Mesenchymal stem cell (in vitro differentiated cells and primary cell): ENCODE measurements around the gene PLCL1.

Experiments
- DNase-seq: peaks from one replicate; pipeline ENCODE4 v3.0.0-alpha.2; 2013
- H2AFZ ChIP-seq: one replicate; pipeline ENCODE4 v1.6.1; 2013; ENCODE audit warnings: low read depth, mild to moderate bottlenecking, control low read depth, inconsistent platforms, low read length, moderate library complexity
- H2AK5ac ChIP-seq: 2 replicates; pipeline ENCODE4 v1.6.1; 2013; ENCODE audit warnings: low read length, moderate library complexity, mild to moderate bottlenecking, inconsistent platforms; ENCODE audit not compliant: severe bottlenecking
- H2BK120ac ChIP-seq: one replicate; pipeline ENCODE4 v1.6.1; 2013; ENCODE audit warnings: low read depth, mild to moderate bottlenecking, inconsistent platforms, low read length, moderate library complexity
- H2BK12ac ChIP-seq, 2 experiments: one replicate each; pipeline ENCODE4 v1.6.1; 2013; ENCODE audit warnings: inconsistent platforms in 2 of 2, low read length in 2 of 2, mild to moderate bottlenecking in 2 of 2, moderate library complexity in 2 of 2, control low read depth in 1 of 2
- H2BK15ac ChIP-seq: one replicate; pipeline ENCODE4 v1.6.1; 2013; ENCODE audit warnings: mild to moderate bottlenecking, low read depth, inconsistent platforms; ENCODE audit not compliant: poor library complexity, severe bottlenecking
- H2BK5ac ChIP-seq: 2 replicates; pipeline ENCODE4 v1.6.1; 2013; ENCODE audit warnings: low read depth, mild to moderate bottlenecking, low read length, control low read depth, inconsistent platforms; ENCODE audit not compliant: poor library complexity, severe bottlenecking
- H3K14ac ChIP-seq, 2 experiments: one replicate each; pipeline ENCODE4 v1.6.1; 2013; ENCODE audit warnings: inconsistent platforms in 2 of 2, low read length in 2 of 2, control low read depth in 1 of 2, mild to moderate bottlenecking in 1 of 2, moderate library complexity in 1 of 2
- H3K18ac ChIP-seq, 2 experiments: one replicate each; pipeline ENCODE4 v1.6.1; 2013; ENCODE audit warnings: inconsistent platforms in 2 of 2, low read length in 2 of 2, control low read depth in 1 of 2, low read depth in 1 of 2, mild to moderate bottlenecking in 1 of 2
- H3K23ac ChIP-seq, 2 experiments: one replicate each; pipeline ENCODE4 v1.6.1; 2013; ENCODE audit warnings: inconsistent platforms in 2 of 2, low read length in 2 of 2, mild to moderate bottlenecking in 2 of 2, moderate library complexity in 2 of 2, control low read depth in 1 of 2
- H3K27ac ChIP-seq: 2 replicates; pipeline ENCODE4 v1.5.1; 2013; ENCODE audit warnings: mild to moderate bottlenecking, moderate library complexity, low read length, control low read depth, inconsistent platforms; ENCODE audit not compliant: poor library complexity, severe bottlenecking
- H3K27me3 ChIP-seq, 2 experiments: 2 replicates each; pipeline versions ENCODE4 v1.6.1 to v1.7.0; 2013; ENCODE audit warnings: low read length in 2 of 2, mild to moderate bottlenecking in 2 of 2, moderate library complexity in 2 of 2, control low read depth in 1 of 2, inconsistent platforms in 1 of 2; ENCODE audit not compliant: control insufficient read depth in 1 of 2, insufficient read depth in 1 of 2
- H3K36me3 ChIP-seq, 2 experiments: 2 replicates each; pipeline versions ENCODE4 v1.6.1 to v1.7.0; 2013; ENCODE audit warnings: low read length in 2 of 2, control low read depth in 1 of 2, inconsistent platforms in 1 of 2, low read depth in 1 of 2, mild to moderate bottlenecking in 1 of 2; ENCODE audit not compliant: insufficient read depth in 2 of 2, control insufficient read depth in 1 of 2
- H3K4ac ChIP-seq, 2 experiments: one replicate each; pipeline ENCODE4 v1.6.1; 2013; ENCODE audit warnings: inconsistent platforms in 2 of 2, low read length in 2 of 2, mild to moderate bottlenecking in 2 of 2, moderate library complexity in 2 of 2, control low read depth in 1 of 2, low read depth in 1 of 2
- H3K4me1 ChIP-seq: 2 replicates; pipeline ENCODE4 v1.6.1; 2013; ENCODE audit warnings: low read depth, low read length, control low read depth; ENCODE audit not compliant: control insufficient read depth, insufficient read depth
- H3K4me2 ChIP-seq: 2 replicates; pipeline ENCODE4 v1.6.1; 2013; ENCODE audit warnings: low read length, mild to moderate bottlenecking, inconsistent platforms; ENCODE audit not compliant: poor library complexity, severe bottlenecking
- H3K4me3 ChIP-seq, 2 experiments: 2 replicates each; pipeline versions ENCODE4 v1.5.1 to v1.7.0; 2013; ENCODE audit warnings: low read length in 2 of 2, mild to moderate bottlenecking in 2 of 2, control low read depth in 1 of 2, low read depth in 1 of 2; ENCODE audit not compliant: insufficient read depth in 1 of 2
- H3K79me1 ChIP-seq: replicated peaks from 2 replicates; pipeline ENCODE4 v1.6.1; 2013; ENCODE audit warnings: mild to moderate bottlenecking, control low read depth, low read length, inconsistent platforms; ENCODE audit not compliant: poor library complexity, severe bottlenecking
- H3K9ac ChIP-seq: 2 replicates; pipeline ENCODE4 v1.7.0; 2013; ENCODE audit warnings: mild to moderate bottlenecking, low read length, moderate library complexity
- H3K9me3 ChIP-seq: 2 replicates; pipeline ENCODE4 v1.7.0; 2013; ENCODE audit warnings: mild to moderate bottlenecking, low read length; ENCODE audit not compliant: control insufficient read depth
- H4K8ac ChIP-seq: one replicate; pipeline ENCODE4 v1.6.1; 2013; ENCODE audit warnings: inconsistent platforms, mild to moderate bottlenecking, low read length, moderate library complexity
- H4K91ac ChIP-seq: one replicate; pipeline ENCODE4 v1.6.1; 2013; ENCODE audit warnings: mild to moderate bottlenecking, low read length, inconsistent platforms
- WGBS: methylation state at CpG from one replicate; pipeline ENCODE4 v1.1.7; 2013; ENCODE audit warnings: mixed read lengths; 5-methylcytosine and 5-hydroxymethylcytosine counted together

The PLCL1 gene

DNA sequence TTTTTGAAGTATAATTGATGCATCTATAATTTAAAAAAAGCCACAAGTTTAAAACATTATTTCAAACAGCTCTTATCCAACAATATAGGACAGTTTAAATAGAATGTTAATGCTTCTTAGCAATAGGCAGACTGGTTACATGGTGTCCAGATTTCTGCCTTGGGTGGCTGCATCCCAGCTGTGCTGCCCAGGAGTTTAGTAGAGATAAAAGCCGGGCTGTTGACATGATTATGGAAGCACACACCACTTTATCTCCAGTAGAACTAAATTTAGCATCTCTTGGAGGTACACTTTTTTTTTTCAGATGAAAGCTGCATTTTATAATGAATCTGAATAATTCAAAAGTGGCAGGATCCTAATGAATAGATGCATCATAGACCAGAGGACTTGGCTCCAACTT is 309.7 kb downstream of the PLCL1 start:
- no CpG with 5 or more reads among the region's 1 CpG for WGBS
- H3K4me3 ChIP-seq = no peak overlapping the region
- H4K91ac ChIP-seq = no peak overlapping the region
- H2AK5ac ChIP-seq = no peak overlapping the region
- no peaks in the 10 kb centered on the region for H3K4me1 ChIP-seq
- no peak overlapping the region for H3K14ac ChIP-seq
- no peak overlapping the region for H4K8ac ChIP-seq
- H2BK15ac ChIP-seq = no peak overlapping the region
- no peaks in the 10 kb centered on the region for H3K36me3 ChIP-seq
- H2AFZ ChIP-seq = no peak overlapping the region
- no peak overlapping the region for H3K9ac ChIP-seq
- H2BK12ac ChIP-seq = no peak overlapping the region
- no peak overlapping the region for H3K27ac ChIP-seq
- H3K4me2 ChIP-seq = no peak overlapping the region
- no peak overlapping the region for H2BK120ac ChIP-seq
- no peaks in the 10 kb centered on the region for H3K27me3 ChIP-seq
- no peaks in the 10 kb centered on the region for H3K9me3 ChIP-seq
- no peak overlapping the region for H3K18ac ChIP-seq
- H3K79me1 ChIP-seq = no peaks in the 10 kb centered on the region
- no peak for DNase-seq
- H2BK5ac ChIP-seq = no peak overlapping the region
- no peak overlapping the region for H3K23ac ChIP-seq
- H3K4ac ChIP-seq = no peak overlapping the region

DNA sequence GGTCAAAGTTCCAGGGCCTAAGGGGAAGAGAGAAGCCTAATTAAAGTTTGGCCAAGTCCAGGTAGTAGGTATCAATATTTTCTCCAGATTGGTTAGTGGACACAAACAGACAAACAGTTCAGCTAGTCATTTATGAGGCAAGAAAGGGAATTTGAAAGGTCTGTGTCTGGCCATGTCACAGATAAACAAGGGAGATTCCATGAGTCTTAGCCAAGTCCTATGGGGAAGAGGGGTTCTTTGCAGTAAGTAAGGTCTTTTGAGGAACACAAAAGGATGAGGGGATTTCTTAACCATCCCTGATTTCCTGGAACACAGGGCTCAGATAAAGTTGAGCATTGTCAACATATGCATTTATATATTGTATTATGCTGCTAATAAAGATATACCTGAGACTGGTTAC is 310.8 kb downstream of the PLCL1 start:
- no peaks in the 10 kb centered on the region for H3K27me3 ChIP-seq
- H3K14ac ChIP-seq = no peak overlapping the region
- H3K18ac ChIP-seq = no peak overlapping the region
- no peak overlapping the region for H4K8ac ChIP-seq
- no peaks in the 10 kb centered on the region for H3K36me3 ChIP-seq
- H2BK120ac ChIP-seq = no peak overlapping the region
- H2BK15ac ChIP-seq = no peak overlapping the region
- no peaks in the 10 kb centered on the region for H3K4me1 ChIP-seq
- H3K27ac ChIP-seq = no peak overlapping the region
- no peak overlapping the region for H3K4ac ChIP-seq
- no peak overlapping the region for H4K91ac ChIP-seq
- H2BK5ac ChIP-seq = no peak overlapping the region
- H2AK5ac ChIP-seq = no peak overlapping the region
- DNase-seq = no peak
- H3K4me2 ChIP-seq = no peak overlapping the region
- H3K79me1 ChIP-seq = no peaks in the 10 kb centered on the region
- H2BK12ac ChIP-seq = no peak overlapping the region
- H3K23ac ChIP-seq = no peak overlapping the region
- no peak overlapping the region for H3K9ac ChIP-seq
- H3K4me3 ChIP-seq = no peak overlapping the region
- no peak overlapping the region for H2AFZ ChIP-seq
- no peaks in the 10 kb centered on the region for H3K9me3 ChIP-seq

DNA sequence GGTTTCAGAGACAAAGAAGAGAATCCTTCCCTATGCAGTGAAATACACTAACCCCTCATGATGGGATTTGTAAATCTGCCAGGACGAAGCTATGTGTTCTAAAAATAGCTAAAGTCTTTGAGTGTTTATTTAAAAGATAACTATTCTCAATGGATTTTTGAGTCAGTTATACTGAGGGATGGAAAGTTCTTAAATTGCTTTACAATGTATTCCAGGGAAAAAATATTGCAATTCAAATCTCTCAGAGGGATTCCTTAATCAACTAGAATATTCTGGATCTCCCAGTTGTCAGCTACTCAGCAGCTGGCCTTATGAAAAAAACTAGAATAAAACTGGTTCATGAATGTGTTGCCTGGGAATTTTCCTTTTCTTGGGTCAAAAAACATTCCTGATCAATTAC is 312.4 kb downstream of the PLCL1 start:
- Histone ChIP-seq H3K9me3 (no peaks in the 10 kb centered on the region), H2BK120ac (no peak overlapping the region), H3K23ac (no peak overlapping the region), H3K36me3 (no peaks in the 10 kb centered on the region), H2AK5ac (no peak overlapping the region), H3K27me3 (no peaks in the 10 kb centered on the region), H3K18ac (no peak overlapping the region), H2AFZ (no peak overlapping the region), H2BK12ac (no peak overlapping the region), H4K91ac (no peak overlapping the region), H3K4ac (no peak overlapping the region), H3K14ac (no peak overlapping the region), H2BK15ac (no peak overlapping the region), H3K79me1 (no peaks in the 10 kb centered on the region), H3K27ac (no peak overlapping the region), H2BK5ac (no peak overlapping the region), H4K8ac (no peak overlapping the region), H3K9ac (no peak overlapping the region), H3K4me1 (no peaks in the 10 kb centered on the region), H3K4me2 (no peak overlapping the region), H3K4me3 (no peak overlapping the region)
- DNase-seq = peak; percentile 23
- no CpG with 5 or more reads among the region's 1 CpG for WGBS

DNA sequence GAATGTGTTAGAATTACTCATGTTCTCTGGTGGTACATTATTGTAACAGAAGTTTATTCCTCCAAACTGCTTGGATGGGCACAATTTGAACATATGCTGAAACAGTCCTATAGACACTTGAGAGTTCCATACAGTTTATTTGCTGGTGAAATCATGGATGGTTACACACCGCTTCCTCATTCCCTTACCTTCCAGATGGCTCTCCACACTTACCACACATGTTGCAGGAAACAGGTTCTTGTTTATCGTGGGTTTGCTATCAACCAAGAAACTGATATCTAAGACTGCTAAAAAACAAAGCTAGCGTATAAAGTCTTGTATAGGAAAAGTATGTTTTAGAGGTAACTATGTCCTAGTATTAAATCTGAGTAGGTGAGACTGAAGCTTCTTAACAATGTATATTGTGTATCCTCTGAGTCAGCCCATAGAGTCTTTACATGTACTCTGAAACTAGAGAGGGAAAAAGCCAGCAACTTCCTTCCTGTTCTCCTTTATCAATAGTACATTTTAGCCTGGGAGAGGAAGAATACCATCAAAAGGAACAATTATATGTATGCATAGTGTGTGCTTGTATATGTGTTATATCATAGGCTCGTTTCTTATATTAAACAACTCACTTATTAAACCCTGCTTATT is 313.1 kb downstream of the PLCL1 start:
- no peaks in the 10 kb centered on the region for H3K36me3 ChIP-seq
- H3K27me3 ChIP-seq = no peaks in the 10 kb centered on the region
- H2BK15ac ChIP-seq = no peak overlapping the region
- H3K27ac ChIP-seq = no peak overlapping the region
- H3K4me3 ChIP-seq = no peak overlapping the region
- no peaks in the 10 kb centered on the region for H3K9me3 ChIP-seq
- H3K4me1 ChIP-seq = no peaks in the 10 kb centered on the region
- no peak overlapping the region for H3K4ac ChIP-seq
- H2BK5ac ChIP-seq = no peak overlapping the region
- no peak overlapping the region for H3K14ac ChIP-seq
- H3K18ac ChIP-seq = no peak overlapping the region
- H4K91ac ChIP-seq = no peak overlapping the region
- H2BK120ac ChIP-seq = no peak overlapping the region
- no peak overlapping the region for H4K8ac ChIP-seq
- H3K9ac ChIP-seq = no peak overlapping the region
- no peak overlapping the region for H2AFZ ChIP-seq
- DNase-seq = no peak
- H3K23ac ChIP-seq = no peak overlapping the region
- 94% methylated on average over 3 of the region's 4 CpGs for WGBS
- H2AK5ac ChIP-seq = no peak overlapping the region
- no peak overlapping the region for H2BK12ac ChIP-seq
- H3K79me1 ChIP-seq = no peaks in the 10 kb centered on the region
- H3K4me2 ChIP-seq = no peak overlapping the region
